OCI-LY1 (cell line): ENCODE data around the gene PPIL4.

Source experiments
- EZH2 ChIP-seq: fragments of 200-600 bp; sonication (generic), shearing (Covaris generic); IDR thresholded peaks from 2 replicates; pipeline ENCODE4 v1.8.0; 2017; ENCODE audit warnings: borderline replicate concordance, mixed run types, mild to moderate bottlenecking, antibody characterized with exemption, low read length, moderate library complexity, mixed read lengths
- TF ChIP-seq, protein P1 (sequence below): fragments of 200-600 bp; sonication (generic), shearing (Covaris generic); IDR thresholded peaks from 2 replicates; pipeline ENCODE4 v1.5.1; 2017; ENCODE audit warnings: mild to moderate bottlenecking, antibody characterized with exemption, low read length, moderate library complexity, mixed read lengths

DNA sequence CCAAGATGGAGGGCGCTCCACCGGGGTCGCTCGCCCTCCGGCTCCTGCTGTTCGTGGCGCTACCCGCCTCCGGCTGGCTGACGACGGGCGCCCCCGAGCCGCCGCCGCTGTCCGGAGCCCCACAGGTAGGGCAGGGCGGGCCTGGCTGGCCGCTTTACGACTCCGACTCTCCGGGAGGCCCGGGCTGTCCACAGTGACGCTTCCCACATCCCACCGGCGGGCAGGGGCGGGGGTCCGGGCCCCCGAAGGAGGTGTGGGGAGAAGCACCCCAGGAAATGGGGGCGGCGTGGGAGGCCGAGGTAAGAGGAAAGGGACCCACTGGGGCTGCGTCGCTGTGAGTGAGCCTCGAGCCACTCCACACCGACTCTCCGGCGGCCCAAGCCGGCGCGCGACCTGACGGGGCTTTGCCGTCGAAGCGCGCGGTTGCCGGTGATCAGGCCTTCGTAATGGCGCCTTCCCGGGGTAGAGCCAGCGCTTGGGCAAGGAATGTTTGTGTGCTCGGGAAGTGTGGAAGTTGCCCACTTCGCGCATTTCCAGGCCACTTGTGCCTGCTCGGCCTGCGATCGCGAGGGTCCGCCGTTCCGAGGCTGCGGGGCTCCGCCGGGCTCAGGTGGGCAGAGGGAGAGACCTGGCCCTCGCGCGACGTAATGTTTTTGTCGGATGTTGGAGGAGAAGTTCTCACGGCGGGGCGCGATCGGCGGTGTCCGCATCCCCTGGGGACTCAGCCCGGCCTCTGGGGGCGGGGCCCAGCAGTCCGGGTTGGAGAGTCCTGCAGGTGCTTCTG lies 20.8 kb upstream of the PPIL4 start:
- TF ChIP-seq, protein P1, sequence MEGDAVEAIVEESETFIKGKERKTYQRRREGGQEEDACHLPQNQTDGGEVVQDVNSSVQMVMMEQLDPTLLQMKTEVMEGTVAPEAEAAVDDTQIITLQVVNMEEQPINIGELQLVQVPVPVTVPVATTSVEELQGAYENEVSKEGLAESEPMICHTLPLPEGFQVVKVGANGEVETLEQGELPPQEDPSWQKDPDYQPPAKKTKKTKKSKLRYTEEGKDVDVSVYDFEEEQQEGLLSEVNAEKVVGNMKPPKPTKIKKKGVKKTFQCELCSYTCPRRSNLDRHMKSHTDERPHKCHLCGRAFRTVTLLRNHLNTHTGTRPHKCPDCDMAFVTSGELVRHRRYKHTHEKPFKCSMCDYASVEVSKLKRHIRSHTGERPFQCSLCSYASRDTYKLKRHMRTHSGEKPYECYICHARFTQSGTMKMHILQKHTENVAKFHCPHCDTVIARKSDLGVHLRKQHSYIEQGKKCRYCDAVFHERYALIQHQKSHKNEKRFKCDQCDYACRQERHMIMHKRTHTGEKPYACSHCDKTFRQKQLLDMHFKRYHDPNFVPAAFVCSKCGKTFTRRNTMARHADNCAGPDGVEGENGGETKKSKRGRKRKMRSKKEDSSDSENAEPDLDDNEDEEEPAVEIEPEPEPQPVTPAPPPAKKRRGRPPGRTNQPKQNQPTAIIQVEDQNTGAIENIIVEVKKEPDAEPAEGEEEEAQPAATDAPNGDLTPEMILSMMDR = no peak
- no peak for TF ChIP-seq EZH2
